ENCODE results near the gene PROKR2.
A peak's percentile ranks its signal among the peaks of the same experiment; 100 is the strongest.

PROKR2 gene

DNA sequence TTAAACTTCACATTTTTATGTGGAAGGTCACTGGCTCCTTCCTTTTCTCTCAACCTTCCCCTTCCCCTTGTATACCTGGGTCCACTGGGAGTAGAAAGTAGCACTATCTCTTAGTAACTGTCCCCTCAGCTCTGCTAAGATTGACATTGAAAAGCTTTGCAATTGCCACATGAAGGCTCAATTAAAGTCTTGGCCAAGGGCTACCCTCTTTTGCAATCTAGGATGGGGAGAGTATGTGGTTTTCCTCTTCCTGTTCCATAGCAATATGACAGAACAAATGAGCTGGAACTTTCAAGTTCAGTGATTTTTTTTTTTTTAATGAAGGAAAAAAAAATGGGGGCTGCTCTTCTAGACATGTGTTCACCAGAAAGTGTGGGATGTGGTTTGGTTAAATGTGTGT lies 37.1 kb downstream of the PROKR2 start:
- no peak for TF ChIP-seq POLR2A (IDR thresholded peaks at IDR 0.05; ENCODE audit: extremely low read depth, insufficient read length)
- DNase-seq (ENCODE audit: low read depth), result peak; percentile 59
- H3K4me3 ChIP-seq (ENCODE audit: low read depth, low read length), result no peak overlapping the region

GRCh38 chr20:5272268-5272667 lies 44.5 kb downstream of the PROKR2 start:
- no peak for DNase-seq (ENCODE audit: low read depth)
- TF ChIP-seq POLR2A (IDR thresholded peaks at IDR 0.05; ENCODE audit: extremely low read depth, insufficient read length) (no peak), MYC (IDR thresholded peaks at IDR 0.05; ENCODE audit: low read depth, low read length) (no peak)
- TF ChIP-seq, protein P1, sequence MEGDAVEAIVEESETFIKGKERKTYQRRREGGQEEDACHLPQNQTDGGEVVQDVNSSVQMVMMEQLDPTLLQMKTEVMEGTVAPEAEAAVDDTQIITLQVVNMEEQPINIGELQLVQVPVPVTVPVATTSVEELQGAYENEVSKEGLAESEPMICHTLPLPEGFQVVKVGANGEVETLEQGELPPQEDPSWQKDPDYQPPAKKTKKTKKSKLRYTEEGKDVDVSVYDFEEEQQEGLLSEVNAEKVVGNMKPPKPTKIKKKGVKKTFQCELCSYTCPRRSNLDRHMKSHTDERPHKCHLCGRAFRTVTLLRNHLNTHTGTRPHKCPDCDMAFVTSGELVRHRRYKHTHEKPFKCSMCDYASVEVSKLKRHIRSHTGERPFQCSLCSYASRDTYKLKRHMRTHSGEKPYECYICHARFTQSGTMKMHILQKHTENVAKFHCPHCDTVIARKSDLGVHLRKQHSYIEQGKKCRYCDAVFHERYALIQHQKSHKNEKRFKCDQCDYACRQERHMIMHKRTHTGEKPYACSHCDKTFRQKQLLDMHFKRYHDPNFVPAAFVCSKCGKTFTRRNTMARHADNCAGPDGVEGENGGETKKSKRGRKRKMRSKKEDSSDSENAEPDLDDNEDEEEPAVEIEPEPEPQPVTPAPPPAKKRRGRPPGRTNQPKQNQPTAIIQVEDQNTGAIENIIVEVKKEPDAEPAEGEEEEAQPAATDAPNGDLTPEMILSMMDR (IDR thresholded peaks at IDR 0.05; ENCODE audit: low read depth, low read length), result no peak
- TF ChIP-seq, protein P2, sequence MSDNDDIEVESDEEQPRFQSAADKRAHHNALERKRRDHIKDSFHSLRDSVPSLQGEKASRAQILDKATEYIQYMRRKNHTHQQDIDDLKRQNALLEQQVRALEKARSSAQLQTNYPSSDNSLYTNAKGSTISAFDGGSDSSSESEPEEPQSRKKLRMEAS (IDR thresholded peaks at IDR 0.05; ENCODE audit: low read depth, low read length), result no peak
- no peak overlapping the region for H3K4me3 ChIP-seq (ENCODE audit: low read depth, low read length)

DNA sequence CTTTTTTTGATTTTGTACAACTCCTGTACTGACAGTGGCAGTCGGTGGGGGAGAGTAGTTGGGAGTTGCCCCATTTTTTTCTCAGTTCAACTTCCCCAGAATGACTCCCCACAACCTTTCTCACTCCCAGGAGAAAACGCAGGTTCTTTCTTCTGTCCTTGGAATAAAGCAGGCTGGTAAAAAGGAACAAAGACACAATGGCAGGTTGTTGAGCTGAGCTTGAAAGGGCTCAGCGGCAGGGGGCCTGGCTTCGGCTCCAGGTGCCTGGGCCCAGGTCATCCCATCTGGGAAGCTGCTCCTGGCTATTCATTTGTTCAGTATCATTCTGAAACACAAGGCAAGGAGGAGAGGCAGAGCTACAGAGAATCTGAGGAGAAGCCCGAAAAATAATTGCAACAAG lies 46.2 kb downstream of the PROKR2 start:
- DNase-seq (ENCODE audit: low read depth), result no peak
- no peak for TF ChIP-seq MYC (IDR thresholded peaks at IDR 0.05; ENCODE audit: low read depth, low read length)
- TF ChIP-seq, protein P2 (IDR thresholded peaks at IDR 0.05; ENCODE audit: low read depth, low read length), result no peak
- TF ChIP-seq POLR2A (IDR thresholded peaks at IDR 0.05; ENCODE audit: extremely low read depth, insufficient read length), result no peak
- TF ChIP-seq, protein P1 (IDR thresholded peaks at IDR 0.05; ENCODE audit: low read depth, low read length), result no peak

GRCh38 chr20:5268449-5268848 lies 48.3 kb downstream of the PROKR2 start:
- DNase-seq (ENCODE audit: low read depth), result no peak
- no peak overlapping the region for H3K4me3 ChIP-seq (ENCODE audit: low read depth, low read length)
- TF ChIP-seq MYC (IDR thresholded peaks at IDR 0.05; ENCODE audit: low read depth, low read length), result no peak
- TF ChIP-seq, protein P2 (IDR thresholded peaks at IDR 0.05; ENCODE audit: low read depth, low read length), result no peak
- no peak for TF ChIP-seq POLR2A (IDR thresholded peaks at IDR 0.05; ENCODE audit: extremely low read depth, insufficient read length)
- TF ChIP-seq, protein P1 (IDR thresholded peaks at IDR 0.05; ENCODE audit: low read depth, low read length), result no peak

More for the DNA sequence above, 46.2 kb downstream of the PROKR2 start:
- H3K4me3 ChIP-seq (ENCODE audit: low read depth, low read length), result no peak overlapping the region

GRCh38 chr20:5267092-5267491 lies 49.7 kb downstream of the PROKR2 start:
- no peak for DNase-seq (ENCODE audit: low read depth)
- H3K4me3 ChIP-seq (ENCODE audit: low read depth, low read length), result no peak overlapping the region
- TF ChIP-seq MYC (IDR thresholded peaks at IDR 0.05; ENCODE audit: low read depth, low read length) (no peak), POLR2A (IDR thresholded peaks at IDR 0.05; ENCODE audit: extremely low read depth, insufficient read length) (no peak)
- TF ChIP-seq, protein P2 (IDR thresholded peaks at IDR 0.05; ENCODE audit: low read depth, low read length), result no peak
- TF ChIP-seq, protein P1 (IDR thresholded peaks at IDR 0.05; ENCODE audit: low read depth, low read length), result no peak
